ENCODE data around the gene PRKCA.

Gene PRKCA

DNA sequence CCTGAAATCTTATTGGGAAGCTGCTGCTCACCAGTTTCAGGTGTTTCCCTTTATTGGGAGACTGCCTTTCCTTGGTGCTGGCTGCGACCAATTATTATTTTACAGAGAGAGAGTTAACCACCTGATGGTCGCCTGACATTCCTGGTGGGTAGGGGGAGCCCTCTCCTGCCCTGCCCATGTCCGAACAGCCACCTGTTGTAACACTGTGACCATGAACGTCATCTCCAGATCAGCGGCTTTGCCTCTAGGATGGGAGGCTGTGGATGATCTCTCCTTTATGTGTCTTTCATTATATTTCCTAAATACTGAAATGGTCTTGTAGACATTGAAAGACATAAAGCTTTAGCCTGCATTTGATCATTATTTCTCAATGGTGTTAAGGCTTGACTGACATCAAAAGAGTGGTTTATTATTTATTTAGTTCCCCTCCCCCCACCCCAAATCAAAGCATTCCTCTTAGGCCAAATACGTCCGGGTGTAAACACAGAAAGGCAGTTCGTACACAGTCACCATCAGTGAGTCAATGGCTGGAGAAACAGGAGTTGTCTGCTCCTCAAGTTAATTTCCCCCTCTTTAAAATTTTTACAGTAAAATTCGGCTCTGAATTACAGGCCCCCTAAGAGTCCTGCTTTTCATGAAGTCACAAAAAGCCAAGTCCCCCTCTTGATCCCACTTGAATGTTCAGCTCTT is 474.7 kb downstream of the PRKCA start:
- DNase-seq (ENCODE audit: low spot score) = no peak

DNA sequence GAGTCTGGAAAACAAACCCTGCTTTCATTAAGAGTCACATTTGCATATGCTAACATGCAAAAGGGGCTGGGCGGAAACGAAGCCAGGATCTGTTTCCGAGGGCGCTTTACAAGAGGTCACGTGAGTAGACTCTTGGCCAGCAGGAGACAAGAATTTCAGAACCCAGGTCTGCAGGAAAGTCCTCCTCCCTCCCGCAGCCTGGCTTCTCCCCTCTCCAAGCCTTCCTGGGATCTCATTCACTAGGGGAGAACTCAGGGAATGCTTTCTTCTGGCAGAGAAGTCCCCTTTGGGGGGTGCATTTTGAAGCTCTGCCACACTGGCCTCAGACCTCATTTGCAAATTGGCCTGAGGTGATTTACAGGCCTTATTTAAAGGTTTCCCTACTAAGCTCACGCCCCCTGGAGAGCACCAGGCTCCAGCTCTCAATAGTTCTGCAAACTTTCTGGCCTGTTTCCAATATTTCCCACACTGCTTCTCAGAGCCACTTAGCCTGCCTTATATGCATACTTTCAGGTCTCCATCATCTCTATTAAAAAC is 475.3 kb downstream of the PRKCA start:
- no peak for DNase-seq (ENCODE audit: low spot score)

DNA sequence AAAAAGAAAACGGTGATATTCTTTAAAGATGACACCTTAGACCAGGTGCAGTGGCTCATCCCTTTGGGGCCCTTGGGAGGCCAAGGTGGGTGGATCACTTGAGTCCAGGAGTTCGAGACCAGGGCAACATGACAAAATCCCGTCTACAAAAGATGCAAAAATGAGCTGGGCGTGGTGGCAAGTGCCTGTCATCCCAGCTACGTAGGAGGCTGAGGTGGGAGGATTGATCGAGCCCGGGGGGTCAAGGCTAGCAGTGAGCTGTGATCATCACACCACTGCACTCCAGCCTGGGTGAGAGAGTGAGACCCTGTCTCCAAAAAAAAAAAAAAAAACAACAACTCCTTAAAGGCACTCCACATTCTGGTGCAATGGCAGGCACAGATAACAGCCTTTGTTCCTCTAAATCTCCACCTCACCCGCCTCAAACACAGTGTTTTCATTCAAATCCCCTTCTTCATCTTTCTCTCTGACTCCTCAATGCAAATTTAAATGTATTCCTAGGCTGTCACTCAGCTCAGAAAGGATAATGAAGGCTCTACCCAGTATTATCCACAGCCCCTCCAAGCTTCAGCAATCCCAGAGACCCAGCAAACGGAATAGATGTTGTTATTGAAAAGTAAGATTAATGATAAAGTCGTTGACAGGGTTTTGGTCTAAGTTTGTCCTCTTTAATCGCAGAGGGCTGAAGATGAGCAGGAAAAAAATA is 476.3 kb downstream of the PRKCA start:
- DNase-seq (ENCODE audit: low spot score) = no peak

- no peak for DNase-seq (ENCODE audit: low spot score)
Observed at GRCh38 chr17:66779237-66779606, 476.8 kb downstream of the PRKCA start.

DNA sequence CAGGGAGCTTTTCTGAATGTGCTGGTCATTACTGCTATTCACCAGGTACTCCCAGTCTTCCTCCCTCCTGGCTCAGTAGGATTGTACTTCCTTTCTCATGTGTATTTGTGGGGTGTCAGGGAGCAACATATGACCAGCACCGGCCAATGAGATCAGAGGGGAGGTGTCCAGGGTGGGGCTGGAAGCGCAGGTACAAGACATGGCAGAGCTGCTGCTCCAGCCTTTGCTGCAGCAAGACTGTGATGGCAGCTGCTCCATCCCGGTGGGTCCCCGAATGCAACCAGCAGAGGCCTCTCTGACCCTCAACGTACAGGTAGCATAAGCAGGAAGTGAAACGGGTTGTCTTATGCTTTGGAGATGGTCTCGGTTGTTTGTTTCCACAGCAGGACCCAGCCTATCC is 478.7 kb downstream of the PRKCA start:
- no peak for DNase-seq (ENCODE audit: low spot score)

GRCh38 chr17:66782851-66783250 is 480.4 kb downstream of the PRKCA start:
- DNase-seq (ENCODE audit: low spot score) = no peak

DNA sequence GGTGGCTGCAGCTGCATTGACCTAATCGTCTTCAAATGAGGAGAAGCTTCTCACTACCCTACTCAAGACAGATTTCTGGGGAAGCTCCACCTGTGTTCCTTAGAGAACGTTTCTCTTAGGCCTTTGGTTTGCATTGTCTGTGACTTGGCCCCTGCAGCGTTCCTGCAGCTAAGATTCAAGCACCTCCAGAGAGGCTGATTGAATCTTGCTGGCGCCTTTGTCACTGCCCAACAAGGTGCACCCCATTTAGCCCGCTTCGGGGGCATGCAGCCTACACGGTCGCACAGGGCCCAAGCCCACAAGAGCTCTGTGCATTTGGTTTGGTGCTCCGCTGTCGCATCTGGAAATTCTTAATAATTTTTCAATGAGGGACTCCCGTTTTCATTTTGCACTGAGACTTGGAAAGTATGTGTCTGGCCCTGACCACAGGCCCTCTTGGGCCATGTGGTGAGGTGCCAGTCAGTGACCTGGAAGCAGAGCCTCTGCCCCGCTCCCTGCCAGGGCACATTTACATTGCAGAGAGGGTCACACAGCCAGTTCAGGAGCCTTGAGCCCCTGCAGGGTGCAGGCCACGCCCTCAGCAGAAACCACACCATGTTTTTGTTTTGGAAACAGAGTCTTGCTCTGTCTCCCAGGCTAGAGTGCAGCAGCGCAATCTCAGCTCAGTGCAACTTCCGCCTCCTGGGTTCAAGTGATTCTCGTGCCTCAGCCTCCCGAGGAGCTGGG is 481.4 kb downstream of the PRKCA start:
- DNase-seq (ENCODE audit: low spot score) = no peak

DNA sequence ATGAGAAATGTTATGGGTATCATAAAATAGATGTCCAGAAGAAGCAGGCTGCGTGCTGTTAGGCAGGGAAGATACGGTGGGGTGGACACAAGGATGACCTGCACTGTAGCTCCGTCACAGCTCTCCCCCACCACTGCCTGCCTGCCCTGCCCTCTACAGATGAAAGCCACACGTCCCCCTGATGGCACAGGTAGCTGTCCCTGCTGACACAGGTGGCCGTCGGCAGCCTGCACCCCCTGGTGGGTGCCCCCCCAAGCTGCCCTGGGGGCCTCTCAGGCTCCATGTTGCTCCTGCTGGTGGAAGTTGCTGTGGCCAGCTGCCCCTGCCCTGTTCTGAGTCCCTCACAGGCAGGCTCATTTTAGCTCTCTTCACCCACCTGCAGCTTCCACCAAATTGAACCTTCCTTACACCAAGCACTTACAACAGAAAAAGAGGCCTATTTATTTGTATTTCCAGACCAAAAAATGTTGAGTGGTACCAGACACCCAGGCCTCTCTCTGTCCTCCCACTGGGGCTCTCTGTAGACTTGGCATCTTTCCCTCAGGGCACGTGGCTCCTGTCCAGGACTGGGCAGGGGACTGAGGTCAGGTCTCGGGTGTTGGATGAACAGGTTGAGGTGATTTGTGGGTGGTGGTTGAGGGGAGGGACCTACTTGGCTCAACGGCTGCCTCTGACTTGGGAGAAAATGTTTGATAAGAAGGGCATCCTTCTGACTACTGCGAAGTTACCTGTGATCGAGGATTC is 482.4 kb downstream of the PRKCA start:
- no peak for DNase-seq (ENCODE audit: low spot score)

- DNase-seq (ENCODE audit: low spot score) = no peak
Observed at GRCh38 chr17:66786107-66786506, 483.7 kb downstream of the PRKCA start.

DNA sequence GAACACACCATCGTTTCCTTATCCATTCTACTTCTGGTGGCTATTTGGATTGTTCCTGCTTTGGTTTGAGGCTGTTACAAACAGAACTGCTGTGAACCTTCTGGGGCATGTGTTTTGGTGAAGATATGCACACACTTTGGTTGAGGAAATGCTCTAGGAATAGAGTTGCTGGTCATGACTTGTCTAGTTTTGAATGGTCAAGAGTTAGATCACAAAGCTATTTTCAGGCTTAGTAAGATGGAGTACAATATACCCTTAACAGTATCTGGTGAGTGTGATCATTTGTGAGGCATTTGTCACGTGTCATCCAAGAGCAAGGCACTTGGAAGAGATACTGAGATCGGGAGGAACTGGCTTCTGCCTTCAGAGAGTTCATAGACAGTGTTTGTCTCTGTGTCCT is 485.5 kb downstream of the PRKCA start:
- no peak for DNase-seq (ENCODE audit: low spot score)

DNA sequence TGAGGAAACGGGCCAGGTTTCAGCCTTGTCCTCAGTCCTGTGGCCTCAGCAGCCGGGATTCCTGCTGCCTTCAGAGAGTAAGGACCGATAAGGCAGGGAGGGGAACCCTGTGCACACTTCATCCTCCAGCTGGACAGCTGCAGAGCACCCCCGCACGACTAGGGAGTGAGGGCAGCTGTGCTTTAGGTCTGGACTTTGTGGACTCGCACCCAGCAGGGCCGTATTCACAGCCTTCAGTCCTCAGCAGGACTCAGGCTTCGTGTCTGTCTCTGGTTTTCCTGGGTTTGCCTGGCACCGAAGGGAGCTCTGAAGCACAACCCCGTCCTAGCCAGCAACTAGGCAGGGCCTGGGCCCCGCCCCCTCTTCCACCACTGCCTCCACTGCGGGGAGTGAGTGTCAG is 486.7 kb downstream of the PRKCA start:
- DNase-seq (ENCODE audit: low spot score) = no peak

GRCh38 chr17:66789961-66790437 is 487.6 kb downstream of the PRKCA start:
- DNase-seq (ENCODE audit: low spot score) = no peak

DNA sequence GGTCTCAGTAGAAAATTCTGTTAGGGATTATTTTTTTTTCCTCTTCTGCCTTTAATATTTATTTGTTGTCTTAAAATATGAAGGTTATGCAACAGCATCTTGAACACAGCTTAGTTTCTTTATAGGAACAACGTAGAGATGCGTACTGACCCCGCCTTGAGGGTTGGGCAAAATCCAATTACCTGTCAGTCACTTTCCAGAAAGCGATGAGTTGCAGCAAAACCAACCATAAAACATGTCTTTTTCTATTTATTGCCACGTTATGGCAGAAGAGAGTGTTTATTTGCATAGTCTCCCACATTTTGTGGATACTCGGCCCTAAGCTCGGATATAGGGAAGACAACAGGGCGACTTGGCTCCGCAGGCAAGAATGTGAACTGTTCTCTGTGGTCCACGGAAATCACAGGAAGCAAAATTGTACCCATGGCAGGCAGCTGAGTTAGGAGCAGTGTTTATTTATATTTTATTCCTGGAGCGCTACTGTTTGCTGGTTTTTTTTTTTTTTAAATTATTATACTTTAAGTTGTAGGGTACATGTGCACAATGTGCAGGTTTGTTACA is 488.2 kb downstream of the PRKCA start:
- DNase-seq (ENCODE audit: low spot score) = no peak

- DNase-seq (ENCODE audit: low spot score) = no peak
Observed at GRCh38 chr17:66791347-66791746, 488.9 kb downstream of the PRKCA start.

DNA sequence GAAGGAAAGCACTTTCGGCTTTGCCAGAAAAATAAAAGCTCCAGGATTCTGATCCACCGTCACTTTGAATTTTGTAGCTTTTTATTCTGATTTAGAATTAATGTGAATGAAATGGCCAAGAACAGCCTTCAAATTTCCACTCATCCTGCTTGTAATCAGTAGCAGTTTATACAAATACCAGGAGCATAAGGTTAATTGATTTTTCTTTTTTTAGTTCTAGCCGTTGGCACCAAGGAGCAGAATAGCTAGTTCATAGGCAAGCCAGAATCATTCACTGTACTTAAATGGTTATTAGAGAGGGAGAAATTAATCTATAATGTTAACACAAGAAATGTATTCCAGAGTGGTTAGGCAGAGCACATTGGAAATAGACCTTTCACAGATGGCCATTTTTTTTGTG is 491.4 kb downstream of the PRKCA start:
- DNase-seq (ENCODE audit: low spot score) = no peak

DNA sequence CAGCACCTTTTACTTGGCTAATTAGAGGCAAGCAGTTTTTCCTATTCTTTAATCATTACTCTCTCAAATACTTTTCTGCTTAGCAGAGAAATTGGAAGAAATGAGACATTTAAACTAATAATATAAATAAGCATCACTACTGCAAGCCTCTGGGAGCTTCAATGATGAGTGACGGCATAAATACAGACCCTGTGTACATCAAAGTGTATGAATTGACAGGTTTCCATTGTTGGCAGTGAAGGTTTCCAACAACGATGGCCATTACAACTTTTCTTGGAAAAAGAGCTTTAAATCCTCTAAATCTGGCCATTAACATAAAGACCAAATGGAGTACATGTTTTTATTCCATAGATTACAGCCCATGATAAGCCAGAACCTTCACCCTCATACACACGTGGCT is 493.1 kb downstream of the PRKCA start:
- DNase-seq (ENCODE audit: low spot score) = no peak

DNA sequence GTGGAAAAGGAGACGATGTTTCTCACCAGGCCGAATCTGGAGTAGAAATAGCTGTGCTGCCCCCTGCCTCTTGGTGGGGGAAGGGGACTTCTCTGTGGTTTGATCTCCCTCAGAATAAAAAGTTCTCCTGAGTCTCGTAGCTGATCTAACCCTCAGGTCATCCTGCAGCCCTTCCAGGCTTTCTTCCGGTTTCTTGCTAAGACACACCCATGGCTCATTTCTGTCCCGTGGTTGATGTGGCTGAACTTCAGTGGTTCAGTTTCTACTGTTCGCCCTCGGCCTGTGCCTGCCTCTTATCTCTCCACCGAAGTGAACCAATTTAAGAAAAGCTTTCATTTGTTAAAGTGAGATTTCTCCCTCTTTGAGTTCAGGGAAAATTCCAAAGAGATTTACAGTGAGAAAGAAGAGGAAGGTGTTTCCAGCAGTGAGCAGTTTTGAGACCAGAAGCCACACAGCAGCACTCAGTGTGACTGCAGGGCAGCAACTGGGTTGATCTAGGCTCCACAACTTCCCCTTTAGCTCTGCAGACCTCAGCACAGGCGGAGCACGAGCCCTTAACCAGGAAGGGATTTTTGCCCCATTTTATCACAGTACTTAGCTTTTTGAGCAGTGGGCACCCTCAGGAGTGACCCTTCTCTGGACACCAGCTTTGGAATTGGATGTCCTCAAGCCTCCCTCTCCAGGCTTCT is 497.6 kb downstream of the PRKCA start:
- no peak for DNase-seq (ENCODE audit: low spot score)

DNA sequence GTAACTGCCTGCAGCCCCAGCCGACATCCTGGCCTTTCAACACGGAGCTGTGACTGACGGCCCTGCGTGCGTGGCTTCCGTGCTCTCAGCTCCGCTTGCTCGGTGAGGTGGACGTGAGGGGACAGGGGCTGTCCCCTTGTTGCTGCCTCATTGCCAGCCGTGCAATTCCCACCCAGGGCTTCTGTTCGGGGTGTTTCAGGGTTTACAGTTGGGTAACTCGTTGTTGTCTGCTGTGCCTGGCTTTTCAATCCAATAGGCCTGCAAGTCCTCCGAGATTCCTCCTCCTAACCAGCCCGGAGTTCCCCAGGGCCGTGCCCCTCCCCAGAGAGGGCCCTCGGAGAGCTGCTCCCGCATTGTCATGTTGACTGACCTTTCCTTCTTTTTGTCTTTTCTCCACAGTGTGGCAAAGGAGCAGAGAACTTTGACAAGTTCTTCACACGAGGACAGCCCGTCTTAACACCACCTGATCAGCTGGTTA is 501.1 kb downstream of the PRKCA start:
- DNase-seq (ENCODE audit: low spot score) = no peak

DNA sequence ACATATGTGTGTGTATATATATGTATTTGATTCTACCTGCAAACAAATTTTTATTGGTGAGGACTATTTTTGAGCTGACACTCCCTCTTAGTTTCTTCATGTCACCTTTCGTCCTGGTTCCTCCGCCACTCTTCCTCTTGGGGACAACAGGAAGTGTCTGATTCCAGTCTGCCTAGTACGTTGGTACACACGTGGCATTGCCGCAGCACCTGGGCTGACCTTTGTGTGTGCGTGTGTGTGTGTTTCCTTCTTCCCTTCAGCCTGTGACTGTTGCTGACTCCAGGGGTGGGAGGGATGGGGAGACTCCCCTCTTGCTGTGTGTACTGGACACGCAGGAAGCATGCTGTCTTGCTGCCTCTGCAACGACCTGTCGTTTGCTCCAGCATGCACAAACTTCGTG is 503.2 kb downstream of the PRKCA start:
- no peak for DNase-seq (ENCODE audit: low spot score)

DNA sequence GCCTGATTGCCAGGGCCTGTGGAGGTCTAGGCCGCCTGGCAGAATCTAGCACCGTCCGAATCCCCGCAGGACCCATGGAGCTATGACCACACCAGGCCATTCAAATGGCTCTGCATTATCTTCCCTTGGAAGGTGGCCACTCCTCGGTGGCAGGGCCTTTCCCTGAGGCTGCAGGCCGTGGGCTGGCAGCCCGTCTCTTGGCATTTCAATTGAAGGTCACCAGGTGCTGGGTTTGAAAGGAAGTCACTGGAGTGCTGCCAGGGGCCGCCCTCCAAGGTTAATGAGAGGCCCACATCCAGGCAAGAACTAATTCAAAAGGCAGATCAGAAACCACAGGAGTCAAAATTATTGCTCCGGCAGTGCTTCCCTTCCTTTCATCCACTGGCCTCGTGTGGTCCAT is 504.8 kb downstream of the PRKCA start:
- DNase-seq (ENCODE audit: low spot score) = no peak

- DNase-seq (ENCODE audit: low spot score) = no peak
Observed at GRCh38 chr17:66809408-66809807, 507.0 kb downstream of the PRKCA start.
